D721Med (cell line): ENCODE data around the gene STX3.
"Not testable (repeated sequence)": the region's sequence is repeated elsewhere in the genome, so short reads cannot be mapped to it uniquely, and the experiment has no call there.

Experiments used
- DNase-seq: peaks from one replicate; pipeline ENCODE4 v3.0.0; 2011; ENCODE audit warnings: low spot score; ENCODE audit not compliant: insufficient read length
- FAIRE-seq: peaks from 2 replicates; lab custom pipeline; 2011; peaks lifted over from hg19 to GRCh38; lab: Jason Lieb, UNC
- TF ChIP-seq, protein P1 (sequence below): IDR thresholded peaks from 2 replicates; pipeline ENCODE4 v1.5.1; 2012; ENCODE audit warnings: mild to moderate bottlenecking, control low read depth; ENCODE audit not compliant: insufficient read depth; ENCODE audit errors: missing control alignments

STX3 gene

DNA sequence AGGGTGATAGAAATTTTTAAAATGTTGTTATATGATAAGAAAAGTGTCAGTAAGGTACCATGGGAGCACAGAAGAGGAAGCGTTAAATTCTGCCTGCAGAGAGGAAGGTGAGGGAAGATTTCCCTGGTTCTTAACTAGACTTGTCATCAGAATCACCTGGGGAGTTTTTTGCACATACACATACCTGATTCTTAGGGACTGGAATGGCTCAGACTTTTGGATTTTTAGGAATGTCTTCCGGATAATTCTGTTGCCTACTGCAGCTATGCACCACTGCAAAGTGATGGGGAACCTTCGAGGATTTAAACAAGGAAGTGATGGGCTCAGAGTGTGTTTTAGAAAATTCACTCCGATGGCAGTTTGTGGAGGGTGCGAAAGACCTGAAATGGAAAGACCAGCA lies 21.9 kb downstream of the STX3 start:
- DNase-seq: no peak
- TF ChIP-seq, protein P1, sequence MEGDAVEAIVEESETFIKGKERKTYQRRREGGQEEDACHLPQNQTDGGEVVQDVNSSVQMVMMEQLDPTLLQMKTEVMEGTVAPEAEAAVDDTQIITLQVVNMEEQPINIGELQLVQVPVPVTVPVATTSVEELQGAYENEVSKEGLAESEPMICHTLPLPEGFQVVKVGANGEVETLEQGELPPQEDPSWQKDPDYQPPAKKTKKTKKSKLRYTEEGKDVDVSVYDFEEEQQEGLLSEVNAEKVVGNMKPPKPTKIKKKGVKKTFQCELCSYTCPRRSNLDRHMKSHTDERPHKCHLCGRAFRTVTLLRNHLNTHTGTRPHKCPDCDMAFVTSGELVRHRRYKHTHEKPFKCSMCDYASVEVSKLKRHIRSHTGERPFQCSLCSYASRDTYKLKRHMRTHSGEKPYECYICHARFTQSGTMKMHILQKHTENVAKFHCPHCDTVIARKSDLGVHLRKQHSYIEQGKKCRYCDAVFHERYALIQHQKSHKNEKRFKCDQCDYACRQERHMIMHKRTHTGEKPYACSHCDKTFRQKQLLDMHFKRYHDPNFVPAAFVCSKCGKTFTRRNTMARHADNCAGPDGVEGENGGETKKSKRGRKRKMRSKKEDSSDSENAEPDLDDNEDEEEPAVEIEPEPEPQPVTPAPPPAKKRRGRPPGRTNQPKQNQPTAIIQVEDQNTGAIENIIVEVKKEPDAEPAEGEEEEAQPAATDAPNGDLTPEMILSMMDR: no peak
- no peak for FAIRE-seq

DNA sequence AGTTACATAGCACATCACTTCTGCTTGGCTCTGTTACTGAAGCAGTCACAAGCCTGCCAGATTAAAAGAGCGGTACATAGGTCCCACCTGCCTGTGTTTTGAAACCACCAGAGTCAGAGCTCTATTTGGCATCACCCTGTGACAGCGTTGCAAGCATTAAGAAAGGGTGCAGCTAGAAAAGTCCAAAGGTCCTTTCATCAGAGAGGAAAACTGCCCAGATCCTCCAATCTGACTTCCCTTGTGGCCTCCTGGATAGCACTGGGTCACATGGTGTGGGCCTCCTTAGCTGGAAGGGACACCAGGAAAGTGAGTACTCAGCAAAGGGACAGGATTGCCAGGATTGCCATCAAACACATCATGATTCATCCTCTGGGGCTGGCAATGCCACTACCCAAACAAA lies 22.9 kb downstream of the STX3 start:
- TF ChIP-seq, protein P1: no peak
- FAIRE-seq (no peak), DNase-seq (no peak)

DNA sequence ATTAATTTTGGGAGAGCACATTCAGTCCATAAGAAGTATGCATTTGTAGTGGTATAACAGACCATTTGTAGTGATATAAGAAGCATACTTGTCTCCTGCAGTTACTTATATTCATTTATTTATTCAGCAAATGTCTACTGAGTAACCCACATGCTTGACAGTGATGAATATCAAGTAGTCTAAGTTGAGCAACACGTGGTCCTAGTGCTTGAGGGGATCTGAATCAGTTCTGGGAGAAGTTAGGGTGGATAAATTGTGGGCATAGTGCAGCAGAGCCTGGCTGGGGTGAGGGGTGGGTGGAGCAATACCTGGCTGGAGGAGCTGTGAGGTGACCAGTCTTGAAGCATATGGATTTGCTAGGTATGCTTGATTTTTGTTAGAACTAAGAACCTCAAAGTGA lies 24.3 kb downstream of the STX3 start:
- no peak for DNase-seq
- TF ChIP-seq, protein P1: no peak
- no peak for FAIRE-seq

DNA sequence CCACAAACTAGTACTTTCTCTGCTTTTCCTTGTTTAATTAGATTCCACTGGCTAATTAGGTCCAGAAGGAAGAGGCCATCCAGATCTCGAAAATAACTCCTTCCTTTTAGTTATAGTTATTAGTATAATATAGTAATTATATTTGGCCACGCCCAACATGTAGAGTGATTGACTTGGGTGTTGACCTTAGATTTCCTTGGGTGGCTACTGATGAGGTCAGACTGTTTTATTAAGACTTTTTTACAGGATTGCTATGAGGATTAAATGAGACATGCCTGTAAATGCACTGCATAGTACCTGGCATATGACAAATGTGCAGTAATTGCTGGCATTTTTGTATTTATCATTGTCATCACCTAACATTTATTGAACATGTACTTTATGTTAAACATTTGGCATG lies 26.9 kb downstream of the STX3 start:
- TF ChIP-seq, protein P1: no peak
- no peak for FAIRE-seq

DNA sequence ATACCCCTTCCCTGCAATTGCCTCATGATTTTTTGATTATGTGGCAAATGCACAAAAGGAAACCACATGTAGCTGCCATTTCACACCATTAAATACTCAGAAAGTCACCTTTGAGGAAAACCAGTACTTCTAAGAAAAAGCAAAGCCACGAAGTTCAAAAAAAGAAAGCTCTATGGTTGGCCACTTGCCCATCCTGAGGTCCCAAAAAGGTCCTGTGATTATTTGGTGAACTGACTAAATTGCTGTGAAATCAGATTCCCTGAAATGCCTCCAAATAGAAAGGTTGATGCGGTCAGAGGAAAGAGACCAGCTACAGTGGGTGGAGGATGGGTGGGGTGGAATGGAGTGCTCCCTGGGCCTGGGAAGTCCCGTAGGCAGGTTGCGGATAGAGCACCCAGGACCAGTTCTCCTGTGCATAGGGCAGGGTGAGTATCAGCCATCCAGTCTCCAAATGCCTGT lies 28.5 kb downstream of the STX3 start:
- TF ChIP-seq, protein P1: no peak
- FAIRE-seq (no peak), DNase-seq (no peak)

More for the DNA sequence above, 26.9 kb downstream of the STX3 start:
- no peak for DNase-seq

DNA sequence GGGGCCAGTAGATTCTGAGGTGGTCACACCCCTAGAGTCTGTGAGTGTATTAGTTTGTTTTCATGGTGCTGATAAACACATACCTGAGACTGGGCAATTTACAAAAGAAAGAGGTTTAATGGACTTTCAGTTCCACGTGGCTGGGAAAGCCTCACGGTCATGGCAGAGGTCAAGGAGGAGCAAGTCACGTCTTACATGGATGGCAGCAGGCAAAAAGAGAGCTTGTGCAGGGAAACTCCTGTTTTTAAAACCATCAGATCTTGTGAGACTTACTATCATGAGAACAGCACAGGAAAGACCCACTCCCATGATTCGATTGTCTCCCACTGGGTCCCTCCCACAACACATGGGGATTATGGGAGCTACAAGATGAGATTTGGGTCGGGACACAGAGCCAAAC lies 29.3 kb downstream of the STX3 start:
- not testable (repeated sequence) for DNase-seq, FAIRE-seq

DNA sequence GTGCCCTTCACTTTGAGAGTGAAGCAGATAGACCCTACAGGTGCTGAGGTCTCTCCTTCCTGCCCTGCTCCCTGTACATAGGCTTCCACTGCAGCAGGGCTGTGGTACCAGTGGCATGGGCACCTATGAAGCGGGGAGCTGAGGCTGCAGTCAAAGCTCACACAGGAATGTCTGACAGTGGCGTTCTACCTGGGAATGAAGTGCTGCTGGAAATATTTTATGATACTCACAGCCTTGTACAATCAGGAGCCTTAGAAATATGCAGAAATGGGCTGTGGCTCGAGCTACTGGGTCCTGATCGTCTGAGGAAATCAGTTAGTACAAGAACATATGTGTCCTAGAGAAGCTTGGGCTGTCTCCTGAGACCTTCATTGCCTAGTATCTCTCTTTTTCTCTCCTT lies 30.6 kb downstream of the STX3 start:
- DNase-seq: no peak
- TF ChIP-seq, protein P1: no peak
- no peak for FAIRE-seq

DNA sequence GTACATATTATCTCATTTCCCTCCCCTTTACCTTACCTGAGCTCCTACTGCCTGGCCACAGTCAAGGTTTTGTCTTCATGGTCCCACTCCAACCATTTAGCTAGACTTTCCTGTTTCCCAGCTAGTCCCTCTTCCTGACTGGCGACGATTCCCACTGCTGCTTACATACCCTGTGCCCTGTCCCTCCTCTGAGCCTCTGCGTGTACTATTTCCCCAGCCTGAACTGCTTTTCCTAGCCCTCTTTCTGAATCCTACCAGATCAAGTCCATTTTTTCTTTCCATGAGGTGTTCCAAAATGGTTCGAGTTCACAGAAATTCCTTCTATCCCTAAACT lies 32.0 kb downstream of the STX3 start:
- DNase-seq: no peak
- FAIRE-seq: no peak
- TF ChIP-seq, protein P1: no peak
